ENCODE data around the gene RAI14.

Gene RAI14

DNA sequence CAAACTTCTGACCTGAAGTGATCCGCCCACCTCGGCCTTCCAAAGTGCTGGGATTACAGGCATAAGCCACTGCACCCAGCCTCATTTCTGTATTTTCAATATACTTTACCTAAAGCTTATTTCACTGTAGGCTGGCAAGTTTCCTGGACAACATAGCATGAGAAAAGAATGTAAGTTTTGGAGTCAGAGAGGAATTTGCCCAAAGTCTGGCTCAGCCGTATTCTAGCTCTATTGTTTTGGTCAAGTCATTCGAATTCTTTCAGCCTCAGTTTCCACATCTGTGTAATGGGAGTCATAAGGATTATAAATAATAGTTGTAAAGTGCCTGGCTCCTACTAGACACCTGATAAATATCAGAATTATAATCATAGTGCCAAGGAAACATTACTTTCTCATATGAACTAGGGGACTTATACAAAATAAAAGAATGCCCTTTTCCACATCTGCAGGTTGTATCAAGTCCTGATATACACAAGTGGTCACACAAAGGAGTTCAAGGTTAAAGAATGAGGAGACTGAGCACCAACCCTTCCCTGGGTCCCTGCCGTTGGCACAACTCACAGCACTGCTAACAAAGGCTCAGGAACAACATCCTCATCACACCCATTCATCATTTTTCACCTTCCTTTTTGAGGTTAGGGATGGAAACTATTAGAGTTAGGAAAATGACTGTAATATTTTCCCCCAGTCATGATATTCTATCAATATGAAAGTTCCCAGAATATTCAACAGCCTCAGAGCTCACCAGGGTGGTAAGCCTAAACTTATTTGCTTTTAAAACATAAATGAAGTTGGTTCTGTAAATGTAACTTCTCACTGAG is 34.6 kb upstream of the RAI14 start:
- DNase-seq (ENCODE audit: insufficient read length) (no peak), FAIRE-seq (no peak)
- no peak for TF ChIP-seq POLR2AphosphoS5 (IDR thresholded peaks at IDR 0.05; ENCODE audit: low read depth, low read length)
- TF ChIP-seq TAF1 (IDR thresholded peaks at IDR 0.05; ENCODE audit: borderline replicate concordance, low read depth, low read length), result no peak
- TF ChIP-seq POLR2A (IDR thresholded peaks at IDR 0.05; ENCODE audit: low read depth, low read length), result no peak

- FAIRE-seq (no peak), DNase-seq (ENCODE audit: insufficient read length) (no peak)
- TF ChIP-seq POLR2A (IDR thresholded peaks at IDR 0.05; ENCODE audit: low read depth, low read length), result no peak
- no peak for TF ChIP-seq TAF1 (IDR thresholded peaks at IDR 0.05; ENCODE audit: borderline replicate concordance, low read depth, low read length)
- TF ChIP-seq POLR2AphosphoS5 (IDR thresholded peaks at IDR 0.05; ENCODE audit: low read depth, low read length), result no peak
Observed at GRCh38 chr5:34622098-34622400, 34.1 kb upstream of the RAI14 start.

GRCh38 chr5:34624691-34625090 is 31.4 kb upstream of the RAI14 start:
- FAIRE-seq (no peak), DNase-seq (ENCODE audit: insufficient read length) (no peak)
- TF ChIP-seq POLR2A (IDR thresholded peaks at IDR 0.05; ENCODE audit: low read depth, low read length) (no peak), POLR2AphosphoS5 (IDR thresholded peaks at IDR 0.05; ENCODE audit: low read depth, low read length) (no peak), TAF1 (IDR thresholded peaks at IDR 0.05; ENCODE audit: borderline replicate concordance, low read depth, low read length) (no peak)

GRCh38 chr5:34625246-34625645 is 30.9 kb upstream of the RAI14 start:
- no peak for TF ChIP-seq POLR2A (IDR thresholded peaks at IDR 0.05; ENCODE audit: low read depth, low read length)
- TF ChIP-seq TAF1 (IDR thresholded peaks at IDR 0.05; ENCODE audit: borderline replicate concordance, low read depth, low read length), result no peak
- no peak for TF ChIP-seq POLR2AphosphoS5 (IDR thresholded peaks at IDR 0.05; ENCODE audit: low read depth, low read length)
- DNase-seq (ENCODE audit: insufficient read length) (no peak), FAIRE-seq (no peak)

DNA sequence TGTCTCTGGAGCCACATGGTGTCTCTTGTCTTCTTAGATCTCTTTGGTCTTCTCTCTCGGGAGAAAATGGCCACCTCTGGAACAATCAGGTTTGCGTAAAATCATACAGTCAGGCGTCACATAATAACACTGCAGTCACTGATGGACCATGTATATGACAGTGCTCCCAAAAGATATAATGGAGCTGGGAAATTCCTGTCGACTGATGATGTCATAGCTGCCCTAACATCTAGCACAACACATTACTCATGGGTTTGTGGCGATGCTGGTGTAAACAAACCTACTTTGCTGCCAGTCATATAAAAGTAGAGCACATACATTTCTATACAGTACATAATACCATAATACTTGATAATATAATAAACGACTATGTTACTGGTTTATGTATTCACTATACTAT is 30.1 kb upstream of the RAI14 start:
- FAIRE-seq, result no peak
- DNase-seq (ENCODE audit: insufficient read length), result no peak
- no peak for TF ChIP-seq TAF1 (IDR thresholded peaks at IDR 0.05; ENCODE audit: borderline replicate concordance, low read depth, low read length)
- TF ChIP-seq POLR2A (IDR thresholded peaks at IDR 0.05; ENCODE audit: low read depth, low read length), result no peak
- TF ChIP-seq POLR2AphosphoS5 (IDR thresholded peaks at IDR 0.05; ENCODE audit: low read depth, low read length), result no peak

- FAIRE-seq (no peak), DNase-seq (ENCODE audit: insufficient read length) (no peak)
- TF ChIP-seq TAF1 (IDR thresholded peaks at IDR 0.05; ENCODE audit: borderline replicate concordance, low read depth, low read length), result no peak
- no peak for TF ChIP-seq POLR2A (IDR thresholded peaks at IDR 0.05; ENCODE audit: low read depth, low read length)
- no peak for TF ChIP-seq POLR2AphosphoS5 (IDR thresholded peaks at IDR 0.05; ENCODE audit: low read depth, low read length)
Observed at GRCh38 chr5:34626751-34627150, 29.4 kb upstream of the RAI14 start.

DNA sequence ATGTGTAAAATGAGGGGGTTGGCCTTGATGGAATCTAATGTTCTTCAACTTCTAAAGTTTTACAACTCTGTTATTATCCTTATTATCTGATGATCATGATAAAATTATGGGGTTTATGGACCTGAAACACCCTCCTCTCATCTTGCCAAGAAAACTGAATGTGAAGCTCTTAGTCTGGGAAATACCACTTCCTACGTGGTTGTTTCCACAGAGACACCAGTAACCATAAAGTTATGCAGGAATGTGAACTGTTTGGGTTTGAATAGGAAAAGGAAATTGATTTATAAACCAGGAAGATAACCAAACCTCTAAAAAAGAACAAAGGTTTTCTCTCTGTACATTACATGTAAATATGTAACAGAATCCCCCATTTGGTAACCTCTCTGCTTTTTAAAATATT is 28.3 kb upstream of the RAI14 start:
- TF ChIP-seq TAF1 (IDR thresholded peaks at IDR 0.05; ENCODE audit: borderline replicate concordance, low read depth, low read length) (no peak), POLR2A (IDR thresholded peaks at IDR 0.05; ENCODE audit: low read depth, low read length) (no peak), POLR2AphosphoS5 (IDR thresholded peaks at IDR 0.05; ENCODE audit: low read depth, low read length) (no peak)
- DNase-seq (ENCODE audit: insufficient read length) (no peak), FAIRE-seq (no peak)

GRCh38 chr5:34628373-34628772 is 27.8 kb upstream of the RAI14 start:
- DNase-seq (ENCODE audit: insufficient read length), result no peak
- no peak for FAIRE-seq
- TF ChIP-seq POLR2A (IDR thresholded peaks at IDR 0.05; ENCODE audit: low read depth, low read length) (no peak), POLR2AphosphoS5 (IDR thresholded peaks at IDR 0.05; ENCODE audit: low read depth, low read length) (no peak), TAF1 (IDR thresholded peaks at IDR 0.05; ENCODE audit: borderline replicate concordance, low read depth, low read length) (no peak)

DNA sequence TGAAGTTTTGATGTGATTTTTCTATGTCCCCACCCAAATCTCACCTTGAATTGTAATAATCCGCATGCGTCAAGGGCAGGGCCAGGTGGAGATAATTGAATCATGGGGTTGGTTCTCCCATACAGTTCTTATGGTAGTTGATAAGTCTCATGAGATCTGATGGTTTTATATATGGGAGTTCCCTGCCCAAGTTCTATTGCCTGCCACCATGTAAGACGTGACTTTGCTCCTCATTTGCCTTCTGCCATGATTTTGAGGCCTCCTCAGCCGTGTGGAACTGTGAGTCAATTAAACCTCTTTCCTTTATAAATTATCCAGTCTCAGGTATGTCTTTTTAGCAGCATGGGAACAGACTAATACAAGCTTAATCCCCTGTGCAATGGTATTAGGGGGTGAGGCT is 25.5 kb upstream of the RAI14 start:
- no peak for DNase-seq (ENCODE audit: insufficient read length)
- no peak for TF ChIP-seq POLR2A (IDR thresholded peaks at IDR 0.05; ENCODE audit: low read depth, low read length)
- no peak for TF ChIP-seq TAF1 (IDR thresholded peaks at IDR 0.05; ENCODE audit: borderline replicate concordance, low read depth, low read length)
- TF ChIP-seq POLR2AphosphoS5 (IDR thresholded peaks at IDR 0.05; ENCODE audit: low read depth, low read length), result no peak

DNA sequence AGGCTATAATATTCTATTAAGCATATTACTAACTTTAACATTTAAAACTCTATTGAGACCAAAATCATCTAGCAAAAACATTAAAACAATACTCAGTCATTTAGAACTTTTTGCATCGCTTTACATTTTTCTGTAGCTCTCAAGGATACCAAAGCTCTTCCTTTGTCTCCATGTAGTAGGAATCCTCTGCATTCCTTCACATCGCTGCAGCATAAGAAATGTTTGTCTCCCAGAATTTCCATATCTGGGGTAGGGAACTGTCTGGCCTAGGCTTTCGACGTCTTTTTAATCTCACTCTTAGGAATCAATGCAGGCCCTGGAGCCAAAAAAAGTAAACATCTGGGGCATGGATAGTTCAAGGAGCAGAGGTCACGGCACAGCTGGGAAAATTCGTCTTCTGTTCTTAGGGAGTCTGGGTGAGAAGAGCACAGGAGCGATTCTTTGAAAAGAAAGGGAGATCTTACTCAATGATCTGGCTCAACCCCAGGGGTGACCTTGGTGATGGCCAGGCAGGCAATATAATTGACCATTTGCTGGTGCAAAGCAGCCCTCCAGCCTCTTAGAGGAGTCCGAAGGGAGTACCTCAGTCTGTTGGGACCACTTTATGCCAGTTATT is 23.2 kb upstream of the RAI14 start:
- no peak for DNase-seq (ENCODE audit: insufficient read length)
- no peak for FAIRE-seq
- no peak for TF ChIP-seq TAF1 (IDR thresholded peaks at IDR 0.05; ENCODE audit: borderline replicate concordance, low read depth, low read length)
- no peak for TF ChIP-seq POLR2A (IDR thresholded peaks at IDR 0.05; ENCODE audit: low read depth, low read length)
- TF ChIP-seq POLR2AphosphoS5 (IDR thresholded peaks at IDR 0.05; ENCODE audit: low read depth, low read length), result no peak

More for the DNA sequence above, 25.5 kb upstream of the RAI14 start:
- no peak for FAIRE-seq

GRCh38 chr5:34639852-34640626 is 16.1 kb upstream of the RAI14 start:
- FAIRE-seq (no peak), DNase-seq (ENCODE audit: insufficient read length) (no peak)
- no peak for TF ChIP-seq POLR2AphosphoS5 (IDR thresholded peaks at IDR 0.05; ENCODE audit: low read depth, low read length)
- TF ChIP-seq POLR2A (IDR thresholded peaks at IDR 0.05; ENCODE audit: low read depth, low read length), result no peak
- no peak for TF ChIP-seq TAF1 (IDR thresholded peaks at IDR 0.05; ENCODE audit: borderline replicate concordance, low read depth, low read length)

Measured in GM12892 (cell line).